WTC11 (cell line): Measurements from ENCODE around the gene TMEM131L. TPM values are rescaled to one million over a fixed set of nuclear protein-coding genes. Genes with fewer than 3 reads are reported as not detected.

Source experiments
- ATAC-seq: fragments of 200-7000 bp; cut with Tn5 transposase; 2 replicates; pipeline ENCODE4 v1.10.0; 2021; ENCODE audit warnings: mild to moderate bottlenecking, moderate library complexity
- CTCF ChIA-PET: fragments of 300-600 bp; sonication (Branson Sonifier 250); formaldehyde crosslinking; loops from one replicate; lab custom pipeline; 2021; ENCODE audit warnings: antibody characterized with exemption; lab: Charles Lee
- POLR2A ChIA-PET: fragments of 350-600 bp; sonication (Branson Sonifier 250); formaldehyde crosslinking; loops from one replicate; lab custom pipeline; 2021; ENCODE audit warnings: antibody characterized with exemption; lab: Charles Lee
- DNase-seq: peaks from one replicate; pipeline ENCODE4 v3.0.0; 2021; ENCODE audit warnings: low spot score
- H3K27ac Mint-ChIP-seq: 2 replicates; pipeline ENCODE4 v1.8.0; 2021; ENCODE audit warnings: mixed read lengths
- H3K27me3 Mint-ChIP-seq: 2 replicates; pipeline ENCODE4 v1.8.0; 2021; ENCODE audit warnings: low read depth, mild to moderate bottlenecking, moderate library complexity, mixed read lengths
- H3K36me3 Mint-ChIP-seq: 2 replicates; pipeline ENCODE4 v1.8.0; 2021; ENCODE audit warnings: mixed read lengths
- H3K4me1 Mint-ChIP-seq: 2 replicates; pipeline ENCODE4 v1.8.0; 2022; ENCODE audit warnings: mixed read lengths
- H3K4me3 Mint-ChIP-seq: 2 replicates; pipeline ENCODE4 v1.8.0; 2021; ENCODE audit warnings: mild to moderate bottlenecking, moderate library complexity, mixed read lengths
- H3K9me3 Mint-ChIP-seq: 2 replicates; pipeline ENCODE4 v1.8.0; 2021; ENCODE audit warnings: mixed read lengths
- CREM ChIP-seq: sonication (generic); formaldehyde crosslinking; IDR thresholded peaks from 2 replicates; pipeline ENCODE4 v1.8.1; 2022; ENCODE audit warnings: mild to moderate bottlenecking, missing genetic modification reagents, moderate library complexity
- CTCF ChIP-seq: fragments of 200-600 bp; IDR thresholded peaks from 2 replicates; pipeline ENCODE4 v1.8.0; 2022; ENCODE audit warnings: antibody characterized with exemption
- GABPB1 ChIP-seq: sonication (generic); formaldehyde crosslinking; IDR thresholded peaks from 2 replicates; pipeline ENCODE4 v1.8.1; 2023; ENCODE audit warnings: mild to moderate bottlenecking, missing genetic modification reagents
- HMGXB4 ChIP-seq: sonication (generic); formaldehyde crosslinking; IDR thresholded peaks from 2 replicates; pipeline ENCODE4 v1.8.1; 2023; ENCODE audit warnings: mild to moderate bottlenecking, moderate library complexity, missing genetic modification reagents
- IRF1 ChIP-seq: sonication (generic); formaldehyde crosslinking; IDR thresholded peaks from 2 replicates; pipeline ENCODE4 v1.8.0; 2023; ENCODE audit warnings: missing genetic modification reagents
- NFATC4 ChIP-seq: fragments of 250-450 bp; sonication (Bioruptor Pico); IDR thresholded peaks from 2 replicates; pipeline ENCODE4 v1.9.0; 2021; ENCODE audit warnings: mild to moderate bottlenecking
- NFYB ChIP-seq: sonication (generic); formaldehyde crosslinking; conservative IDR thresholded peaks from 2 replicates; pipeline ENCODE4 v1.8.0; 2022; ENCODE audit warnings: low read depth, missing genetic modification reagents
- PRRX2 ChIP-seq: fragments of 250-450 bp; sonication (Bioruptor Pico); IDR thresholded peaks from 2 replicates; pipeline ENCODE4 v1.8.0; 2021; ENCODE audit warnings: mild to moderate bottlenecking
- SP1 ChIP-seq: sonication (generic); formaldehyde crosslinking; conservative IDR thresholded peaks from 2 replicates; pipeline ENCODE4 v1.8.1; 2022; ENCODE audit warnings: missing genetic modification reagents
- STAT6 ChIP-seq: sonication (generic); formaldehyde crosslinking; conservative IDR thresholded peaks from 2 replicates; pipeline ENCODE4 v1.8.1; 2023; ENCODE audit warnings: mild to moderate bottlenecking, low read depth, missing genetic modification reagents, moderate library complexity
- TCF7 ChIP-seq: sonication (generic); formaldehyde crosslinking; IDR thresholded peaks from 2 replicates; pipeline ENCODE4 v1.8.0; 2022; ENCODE audit warnings: mild to moderate bottlenecking, low read depth, missing genetic modification reagents, moderate library complexity
- TP53 ChIP-seq: sonication (generic); formaldehyde crosslinking; IDR thresholded peaks from 2 replicates; pipeline ENCODE4 v1.8.1; 2023; ENCODE audit warnings: mild to moderate bottlenecking, missing genetic modification reagents
- ZNF219 ChIP-seq: sonication (generic); formaldehyde crosslinking; IDR thresholded peaks from 2 replicates; pipeline ENCODE4 v1.8.0; 2023; ENCODE audit warnings: missing genetic modification reagents, mild to moderate bottlenecking, borderline replicate concordance
- ZNF671 ChIP-seq: fragments of 250-450 bp; sonication (Bioruptor Pico); IDR thresholded peaks from 2 replicates; pipeline ENCODE4 v1.8.0; 2021; ENCODE audit warnings: mild to moderate bottlenecking
- total RNA-seq: library from RNA; stranded (reverse); gene quantifications from 3 replicates; pipeline ENCODE4 v1.2.3, GENCODE V29; 2021
- TF ChIP-seq, protein P1 (sequence below): sonication (generic); formaldehyde crosslinking; IDR thresholded peaks from 2 replicates; pipeline ENCODE4 v1.8.1; 2023; ENCODE audit warnings: mild to moderate bottlenecking, missing genetic modification reagents
- TF ChIP-seq, protein P2 (sequence below): sonication (generic); formaldehyde crosslinking; IDR thresholded peaks from 2 replicates; pipeline ENCODE4 v1.8.0; 2023; ENCODE audit warnings: mild to moderate bottlenecking, missing genetic modification reagents

TMEM131L gene
- total RNA-seq, 1 experiment from 2014 or later, result 26.7 TPM

GRCh38 chr4:153512162-153512852 lies 46.1 kb downstream of the TMEM131L start:
- ChIA-PET CTCF (no interaction called here), POLR2A (no interaction called here)
- Mint-ChIP-seq H3K4me3 (no peak overlapping the region), H3K27me3 (no peaks in the 10 kb centered on the region), H3K36me3 (peaks cover 14% of the 10 kb centered on the region), H3K9me3 (peaks cover 12% of the 10 kb centered on the region), H3K4me1 (peaks cover 42% of the 10 kb centered on the region)
- no peak for DNase-seq
- no peak for TF ChIP-seq ZNF219 (CRISPR knock-in tag)
- no peak for TF ChIP-seq STAT6 (CRISPR knock-in tag)
- TF ChIP-seq PRRX2 (CRISPR knock-in tag), result no peak
- TF ChIP-seq, protein P1, sequence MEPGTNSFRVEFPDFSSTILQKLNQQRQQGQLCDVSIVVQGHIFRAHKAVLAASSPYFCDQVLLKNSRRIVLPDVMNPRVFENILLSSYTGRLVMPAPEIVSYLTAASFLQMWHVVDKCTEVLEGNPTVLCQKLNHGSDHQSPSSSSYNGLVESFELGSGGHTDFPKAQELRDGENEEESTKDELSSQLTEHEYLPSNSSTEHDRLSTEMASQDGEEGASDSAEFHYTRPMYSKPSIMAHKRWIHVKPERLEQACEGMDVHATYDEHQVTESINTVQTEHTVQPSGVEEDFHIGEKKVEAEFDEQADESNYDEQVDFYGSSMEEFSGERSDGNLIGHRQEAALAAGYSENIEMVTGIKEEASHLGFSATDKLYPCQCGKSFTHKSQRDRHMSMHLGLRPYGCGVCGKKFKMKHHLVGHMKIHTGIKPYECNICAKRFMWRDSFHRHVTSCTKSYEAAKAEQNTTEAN, result no peak
- no peak for TF ChIP-seq ZNF671 (CRISPR knock-in tag)
- TF ChIP-seq, all 79 proteins: peak for 0
- ATAC-seq, result no peak; the same call in 1 of the 2 replicates
- H3K27ac Mint-ChIP-seq, result peak overlapping the region; percentile 28; the same call in 1 of the 2 replicates

GRCh38 chr4:153512952-153513500 lies 46.9 kb downstream of the TMEM131L start:
- Mint-ChIP-seq H3K27ac (no peak overlapping the region; the same call in 1 of the 2 replicates), H3K27me3 (no peaks in the 10 kb centered on the region), H3K36me3 (peaks cover 11% of the 10 kb centered on the region), H3K4me3 (no peak overlapping the region), H3K4me1 (peaks cover 42% of the 10 kb centered on the region), H3K9me3 (peaks cover 12% of the 10 kb centered on the region)
- TF ChIP-seq SP1 (CRISPR knock-in tag) (no peak), CREM (CRISPR knock-in tag) (no peak), GABPB1 (CRISPR knock-in tag) (no peak), TP53 (CRISPR knock-in tag) (no peak), NFYB (no peak), HMGXB4 (CRISPR knock-in tag) (no peak), CTCF (no peak)
- TF ChIP-seq, protein P1, result no peak
- ATAC-seq, result no peak
- ChIA-PET POLR2A (no interaction called here), CTCF (no interaction called here)
- DNase-seq, result no peak

GRCh38 chr4:153513596-153513995 lies 47.4 kb downstream of the TMEM131L start:
- peaks cover 11% of the 10 kb centered on the region for H3K36me3 Mint-ChIP-seq
- H3K27me3 Mint-ChIP-seq, result no peaks in the 10 kb centered on the region
- DNase-seq, result no peak
- H3K9me3 Mint-ChIP-seq, result peaks cover 12% of the 10 kb centered on the region
- CTCF ChIA-PET, result no interaction called here
- no peak for ATAC-seq
- H3K27ac Mint-ChIP-seq, result peak overlapping the region; percentile 61; the same call in 1 of the 2 replicates
- H3K4me1 Mint-ChIP-seq, result peaks cover 45% of the 10 kb centered on the region
- H3K4me3 Mint-ChIP-seq, result no peak overlapping the region
- POLR2A ChIA-PET, result no interaction called here
- TF ChIP-seq TCF7 (CRISPR knock-in tag) (no peak), NFATC4 (no peak), CREM (CRISPR knock-in tag) (no peak), IRF1 (CRISPR knock-in tag) (no peak)
- TF ChIP-seq, protein P2, sequence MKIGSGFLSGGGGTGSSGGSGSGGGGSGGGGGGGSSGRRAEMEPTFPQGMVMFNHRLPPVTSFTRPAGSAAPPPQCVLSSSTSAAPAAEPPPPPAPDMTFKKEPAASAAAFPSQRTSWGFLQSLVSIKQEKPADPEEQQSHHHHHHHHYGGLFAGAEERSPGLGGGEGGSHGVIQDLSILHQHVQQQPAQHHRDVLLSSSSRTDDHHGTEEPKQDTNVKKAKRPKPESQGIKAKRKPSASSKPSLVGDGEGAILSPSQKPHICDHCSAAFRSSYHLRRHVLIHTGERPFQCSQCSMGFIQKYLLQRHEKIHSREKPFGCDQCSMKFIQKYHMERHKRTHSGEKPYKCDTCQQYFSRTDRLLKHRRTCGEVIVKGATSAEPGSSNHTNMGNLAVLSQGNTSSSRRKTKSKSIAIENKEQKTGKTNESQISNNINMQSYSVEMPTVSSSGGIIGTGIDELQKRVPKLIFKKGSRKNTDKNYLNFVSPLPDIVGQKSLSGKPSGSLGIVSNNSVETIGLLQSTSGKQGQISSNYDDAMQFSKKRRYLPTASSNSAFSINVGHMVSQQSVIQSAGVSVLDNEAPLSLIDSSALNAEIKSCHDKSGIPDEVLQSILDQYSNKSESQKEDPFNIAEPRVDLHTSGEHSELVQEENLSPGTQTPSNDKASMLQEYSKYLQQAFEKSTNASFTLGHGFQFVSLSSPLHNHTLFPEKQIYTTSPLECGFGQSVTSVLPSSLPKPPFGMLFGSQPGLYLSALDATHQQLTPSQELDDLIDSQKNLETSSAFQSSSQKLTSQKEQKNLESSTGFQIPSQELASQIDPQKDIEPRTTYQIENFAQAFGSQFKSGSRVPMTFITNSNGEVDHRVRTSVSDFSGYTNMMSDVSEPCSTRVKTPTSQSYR (CRISPR knock-in tag), result no peak
